COR-L47 (cell line): ENCODE measurements around the gene SPRYD3.
"Not testable (repeated sequence)": the region's sequence is repeated elsewhere in the genome, so short reads cannot be mapped to it uniquely, and the experiment has no call there.

Source experiments
- DNase-seq: peaks from one replicate; lab custom pipeline; 2025; lab: John Stamatoyannopoulos, UW

The SPRYD3 gene

DNA sequence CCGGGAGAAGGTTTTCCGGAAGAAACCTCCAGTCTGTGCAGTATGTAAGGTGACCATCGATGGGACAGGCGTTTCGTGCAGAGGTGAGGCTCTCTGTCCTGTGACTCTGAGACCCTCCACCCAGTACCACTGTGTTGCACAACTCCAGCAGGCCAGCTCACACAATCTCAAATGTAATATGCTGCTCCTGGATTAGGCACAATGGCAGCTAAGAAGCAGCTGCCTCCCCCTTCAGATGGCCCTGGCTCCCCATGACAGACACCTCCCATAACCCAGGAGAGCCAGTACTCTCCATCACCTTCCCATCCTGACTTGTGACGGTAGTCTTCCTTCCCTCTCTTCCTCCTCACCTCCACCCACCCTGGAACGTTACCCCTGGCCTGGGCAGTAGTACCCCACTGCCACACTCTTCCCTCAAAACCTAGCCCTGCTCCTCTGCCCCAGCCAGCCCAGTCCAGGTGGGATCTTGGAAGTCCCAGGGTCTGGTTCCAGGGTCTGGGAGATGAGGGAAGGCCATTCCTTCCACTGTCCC is 27.2 kb downstream of the SPRYD3 start:
- DNase-seq, result no peak

DNA sequence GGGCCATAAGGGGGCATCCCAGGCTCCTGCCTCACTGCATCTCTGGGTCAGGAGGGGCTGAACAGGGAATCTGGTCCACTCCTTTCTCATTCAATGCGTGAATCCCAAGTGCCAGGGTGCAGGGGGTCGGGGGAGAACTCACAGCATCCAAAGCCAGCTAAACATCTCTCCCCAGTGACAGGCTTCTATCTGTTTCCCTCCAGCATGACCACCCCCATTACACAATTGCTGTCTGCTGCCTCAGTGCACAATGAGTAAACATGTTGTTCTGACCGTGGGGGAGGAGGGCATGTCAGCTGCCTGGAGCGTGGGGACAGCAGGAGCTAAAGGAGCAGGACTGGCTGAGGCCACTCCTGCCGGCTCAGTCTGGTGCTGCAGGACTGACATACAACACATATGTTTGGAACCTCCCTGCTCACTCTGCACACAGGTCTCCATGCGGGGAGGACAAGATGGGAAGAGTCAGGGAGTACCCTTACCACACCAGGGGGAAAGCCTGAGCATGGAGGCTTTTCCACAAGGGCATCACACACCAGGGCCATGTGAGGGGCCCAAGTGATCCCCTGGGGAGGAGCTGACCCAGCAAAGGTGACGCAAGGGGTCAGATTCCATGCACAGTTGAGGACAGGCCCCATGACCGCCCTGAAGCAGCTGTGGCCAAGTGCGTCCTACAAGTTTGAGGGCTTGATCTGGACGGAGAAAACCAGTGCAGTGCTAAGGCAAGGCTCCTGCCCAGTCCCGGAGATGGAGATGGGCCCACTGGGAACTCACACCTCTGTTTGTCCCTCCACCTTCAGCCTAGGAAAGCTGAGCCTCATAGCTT is 27.9 kb downstream of the SPRYD3 start:
- peak; percentile 28 for DNase-seq

DNA sequence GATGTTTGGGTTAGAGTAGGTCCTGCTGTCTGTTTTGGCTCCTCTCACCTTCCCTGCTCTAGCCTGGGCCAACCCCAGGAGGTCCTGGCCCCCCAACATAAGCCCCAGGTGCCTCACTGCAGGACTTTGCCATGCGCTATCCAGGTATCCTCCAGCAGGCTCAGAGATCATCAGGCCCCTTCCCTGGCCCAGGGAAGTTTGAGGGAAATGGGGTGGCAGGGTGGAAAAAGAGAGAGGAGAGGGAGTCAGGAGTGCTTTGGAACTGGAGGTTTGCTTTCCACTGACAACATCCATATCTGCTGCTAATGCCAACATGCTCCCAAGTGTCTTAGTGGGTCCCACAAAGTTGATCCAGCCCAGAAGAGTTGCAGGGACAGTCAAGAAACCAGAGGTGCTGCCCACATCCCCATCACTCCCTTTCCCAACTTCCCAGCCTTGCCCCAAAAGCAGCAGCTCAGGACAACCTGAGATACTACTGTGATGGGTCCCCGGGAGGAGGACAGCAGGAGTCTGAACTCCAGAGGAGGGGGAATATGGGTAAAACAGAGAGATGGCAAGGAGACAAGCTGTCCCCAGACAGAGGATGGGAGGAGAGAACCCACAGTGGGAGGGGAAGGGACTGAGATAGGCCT is 28.6 kb downstream of the SPRYD3 start:
- no peak for DNase-seq

- DNase-seq, result no peak
These were observed 29.4 kb downstream of the SPRYD3 start, which contains the start of gene TNS2 for GRCh38 chr12:53049571-53050318. TSS of gene TNS2 (plus strand) at chr12:53050065. CDS start at chr12:53050186, 121 bp downstream.

GRCh38 chr12:53048780-53049401 is 30.3 kb downstream of the SPRYD3 start:
- DNase-seq, result no peak

DNA sequence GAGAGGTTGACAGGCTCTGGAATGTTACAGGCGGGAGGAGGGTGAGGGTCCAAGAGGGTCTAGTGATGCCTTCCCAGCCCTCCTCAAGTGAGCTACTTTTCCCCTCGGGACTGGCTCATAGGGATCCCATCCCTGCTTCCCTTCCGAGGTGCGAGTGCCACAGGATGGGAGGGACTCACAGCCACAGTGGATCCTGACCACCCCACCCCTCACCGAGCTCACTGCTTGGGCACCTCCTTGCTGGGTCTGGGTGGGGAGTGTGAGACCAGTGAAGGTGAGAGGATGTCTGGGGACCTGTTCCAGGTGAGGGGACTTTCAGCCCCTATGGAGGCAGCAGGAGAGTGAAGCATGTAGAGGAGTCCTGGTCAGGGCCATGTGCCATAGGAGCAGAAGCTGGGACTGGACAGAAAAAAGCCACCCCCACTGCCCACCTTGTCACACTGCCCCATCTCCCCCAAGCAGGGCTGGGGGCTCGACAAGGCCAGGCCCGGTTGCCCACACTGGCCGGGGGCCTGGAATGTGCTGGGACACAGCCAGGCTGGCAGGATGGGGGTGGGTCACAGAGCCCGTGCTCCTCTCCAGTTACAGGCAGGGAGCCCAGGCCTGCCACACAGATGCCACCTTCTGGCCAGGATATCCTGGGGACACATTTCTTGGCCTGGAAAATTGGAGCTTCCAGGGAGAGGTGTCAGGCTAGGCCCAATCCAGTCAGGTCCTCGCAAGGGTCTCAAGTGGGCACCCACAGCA is 31.0 kb downstream of the SPRYD3 start:
- DNase-seq, result peak; percentile 22

- DNase-seq, result peak; percentile 74
These were observed 31.8 kb downstream of the SPRYD3 start for GRCh38 chr12:53047221-53048032.

DNA sequence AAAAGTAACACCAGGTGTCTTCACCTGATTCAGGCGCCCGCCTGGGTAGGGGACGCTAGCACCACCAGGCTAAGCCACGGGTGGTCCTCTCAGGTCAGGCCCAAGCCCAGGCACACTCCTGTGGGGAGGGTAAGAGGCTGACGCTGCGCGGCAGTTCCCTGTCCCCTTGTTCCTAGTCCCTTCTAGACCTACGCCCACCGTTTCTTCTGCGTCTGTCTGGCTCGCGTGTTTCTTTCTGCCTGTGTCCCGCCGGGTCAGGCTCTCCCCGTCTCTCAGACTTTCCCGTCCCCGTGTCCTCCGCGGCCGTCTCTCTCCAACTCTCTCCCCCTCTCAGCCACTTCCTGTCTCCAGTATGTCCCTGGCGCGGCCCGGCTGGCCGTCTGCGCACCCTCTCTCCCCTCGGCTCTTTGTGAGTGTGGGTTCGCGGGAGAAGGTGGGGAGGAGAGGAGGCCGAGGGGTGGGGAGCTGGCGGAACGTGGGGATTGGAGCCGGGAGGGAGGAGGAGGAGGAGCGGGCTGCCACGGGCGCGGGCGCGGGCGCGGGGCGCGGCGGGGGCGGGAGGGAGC is 32.5 kb downstream of the SPRYD3 start:
- DNase-seq, result peak; percentile 74

DNA sequence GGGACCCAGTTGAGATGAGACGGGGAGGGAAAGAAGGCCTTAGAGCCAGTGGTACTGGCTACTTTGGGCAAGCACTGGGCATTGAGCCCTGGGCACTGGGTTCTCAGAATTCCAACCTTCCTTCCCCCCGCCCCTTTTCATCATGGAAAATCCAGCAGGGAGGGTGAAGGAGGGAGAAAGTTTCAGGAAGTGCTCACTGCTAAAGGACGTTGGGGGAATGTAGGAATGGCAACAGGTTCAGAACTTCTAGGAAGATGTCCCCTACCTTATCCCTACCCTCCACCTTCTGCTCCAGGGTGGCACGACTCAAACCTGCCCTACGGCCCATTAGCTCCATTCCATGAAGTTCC is 33.5 kb downstream of the SPRYD3 start:
- no peak for DNase-seq

DNA sequence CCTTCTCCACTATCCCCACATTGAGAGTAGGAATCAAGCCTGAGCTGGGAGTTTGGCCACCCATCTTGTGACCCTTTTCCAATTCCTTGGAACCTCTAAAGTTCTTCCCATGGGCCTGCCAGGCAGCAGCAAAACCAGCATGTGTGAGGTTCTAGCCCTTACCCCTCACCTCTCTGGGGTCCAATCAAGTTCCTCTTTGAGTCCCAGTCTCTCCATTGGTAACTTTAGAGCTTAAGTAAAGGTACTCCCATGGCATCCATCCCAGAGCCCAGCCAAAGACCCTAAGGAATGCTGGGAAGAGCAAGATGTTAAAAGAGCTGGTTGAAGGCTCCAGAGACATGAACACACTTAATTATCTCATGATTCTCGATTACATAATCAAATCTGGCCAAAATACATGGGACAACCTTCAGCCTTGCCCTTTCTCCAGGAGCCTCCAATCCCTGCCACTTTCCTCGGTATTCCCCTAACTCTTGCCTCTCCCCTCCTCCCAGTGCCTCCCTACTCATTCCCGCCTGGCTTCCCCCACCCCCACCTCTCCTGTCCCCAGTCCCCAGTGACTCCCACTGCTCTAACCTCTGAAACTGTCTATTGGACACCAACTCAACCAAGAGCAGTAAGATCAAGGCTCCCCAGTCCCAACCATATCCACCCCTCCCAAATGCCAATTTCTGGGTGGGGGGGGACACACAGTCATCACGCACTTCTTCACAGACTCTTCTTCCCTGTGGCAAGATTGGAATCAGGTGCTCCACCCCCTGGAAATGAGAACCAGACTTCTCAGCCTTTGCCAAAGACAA is 34.1 kb downstream of the SPRYD3 start:
- no peak for DNase-seq

DNA sequence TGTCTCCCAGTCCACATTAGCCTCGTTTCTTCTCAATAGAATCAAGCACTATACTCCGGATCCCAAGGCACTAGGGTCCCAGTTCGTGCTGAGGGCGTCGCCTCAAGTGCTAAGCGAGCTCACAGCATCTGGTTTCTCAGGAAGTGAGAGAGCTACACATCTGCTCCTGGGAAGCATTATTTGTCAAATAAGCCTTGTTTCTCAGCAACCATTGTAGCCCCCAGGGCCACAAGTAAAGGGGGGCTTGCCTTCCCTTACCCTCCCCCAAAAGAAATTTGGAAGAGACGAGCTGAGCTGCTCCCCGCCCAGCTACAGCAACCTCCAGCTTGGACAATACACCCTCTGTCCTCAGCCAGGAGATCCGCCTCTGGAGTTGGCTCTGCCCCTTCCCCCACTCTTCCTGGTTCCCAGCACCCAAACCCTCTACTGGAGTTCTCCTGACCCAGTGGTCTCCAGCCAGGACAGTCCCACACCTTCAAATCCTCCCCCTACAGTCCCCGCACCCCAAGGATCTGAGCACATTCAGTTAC is 35.1 kb downstream of the SPRYD3 start:
- no peak for DNase-seq

DNA sequence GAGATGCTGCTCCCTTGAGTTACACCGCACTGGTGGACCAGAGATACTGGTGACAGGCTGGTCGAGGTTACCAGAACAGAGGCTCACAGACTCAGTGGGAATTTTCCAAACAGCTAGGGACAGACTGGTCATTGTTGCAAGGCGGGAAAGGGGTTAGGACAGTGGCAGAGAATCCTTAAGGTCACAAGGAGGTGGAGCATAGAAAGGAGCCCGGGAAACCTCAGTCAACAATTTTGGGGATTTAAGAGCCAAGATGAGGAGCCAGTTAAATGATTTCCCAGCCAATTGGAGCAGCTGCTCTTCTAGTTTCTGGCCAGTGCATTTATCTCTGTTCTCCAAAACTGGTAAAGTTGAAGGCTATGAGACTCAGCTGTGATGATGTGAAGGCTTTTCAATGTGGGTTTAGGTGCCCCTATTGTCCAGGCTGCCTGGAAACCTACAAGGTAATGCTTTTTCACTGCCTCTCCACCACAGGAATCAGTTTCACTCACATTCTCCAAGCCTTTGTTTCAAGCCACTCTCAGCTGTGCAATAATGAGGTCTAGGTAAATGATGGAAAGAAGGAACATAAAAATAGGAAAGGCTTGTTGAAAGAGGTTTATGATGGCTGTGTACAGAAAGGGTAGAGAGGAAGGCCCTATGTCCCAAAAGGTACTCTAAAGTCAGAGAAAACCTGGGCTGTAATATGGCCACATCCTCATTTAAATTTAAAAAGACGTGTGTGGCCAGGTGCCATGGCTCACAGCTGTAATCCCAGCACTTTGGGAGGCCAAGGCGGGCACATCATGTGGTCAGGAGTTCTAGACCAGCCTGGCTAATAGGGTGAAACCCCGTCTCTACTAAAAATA is 36.4 kb downstream of the SPRYD3 start:
- DNase-seq, result no peak

DNA sequence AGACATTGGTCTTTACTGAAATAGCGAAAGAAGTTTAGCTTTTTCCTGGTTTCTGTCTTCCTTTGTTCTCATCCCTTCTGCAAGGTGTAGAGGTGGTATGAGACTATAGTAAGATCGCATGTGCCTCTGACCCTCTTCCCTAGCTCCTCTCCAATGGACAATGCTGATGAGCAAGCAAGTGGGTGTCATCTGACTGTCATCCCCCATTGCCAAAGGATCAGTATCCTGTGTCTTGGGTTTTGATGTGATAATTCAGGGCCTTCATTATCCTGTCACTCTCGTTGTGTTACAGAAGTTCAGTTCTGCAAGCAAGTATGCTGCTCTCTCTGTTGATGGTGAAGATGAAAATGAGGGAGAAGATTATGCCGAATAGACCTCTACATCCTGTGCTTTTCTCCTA is 39.3 kb downstream of the SPRYD3 start:
- no peak for DNase-seq

- DNase-seq, result no peak
These were observed 42.4 kb downstream of the SPRYD3 start for GRCh38 chr12:53036802-53037201.

GRCh38 chr12:53034459-53034858 is 44.7 kb downstream of the SPRYD3 start:
- DNase-seq, result no peak

GRCh38 chr12:53033832-53034231 is 45.4 kb downstream of the SPRYD3 start:
- DNase-seq, result not testable (repeated sequence)

- no peak for DNase-seq
These were observed 47.6 kb downstream of the SPRYD3 start for GRCh38 chr12:53031616-53032015.

GRCh38 chr12:53027014-53027413 is 52.2 kb downstream of the SPRYD3 start:
- DNase-seq, result not testable (repeated sequence)
